ENCODE results near the gene DENND4C. TPM values are rescaled to one million over a fixed set of nuclear protein-coding genes. Genes with fewer than 3 reads are reported as not detected.

Gene DENND4C
- polyA plus RNA-seq, 1 of the 3 experiments (the other 2 are of a cell fraction), result 7.5 TPM

- no peak for DNase-seq
- no peaks in the 10 kb centered on the region for H3F3A ChIP-seq (replicated peaks; ENCODE audit: insufficient read depth)
- peaks cover 27% of the 10 kb centered on the region for H4K20me1 ChIP-seq (ENCODE audit: insufficient read depth)
- H3K9me3 ChIP-seq, result no peaks in the 10 kb centered on the region
- H3K4me3 ChIP-seq (ENCODE audit: low read depth in 2 of 2, low read length in 1 of 2), result no peak overlapping the region
- H3K4me1 ChIP-seq (ENCODE audit: control insufficient read depth in 1 of 2, insufficient read depth in 2 of 2, low read depth in 1 of 2, low read length in 1 of 2), result no peaks in the 10 kb centered on the region
- no peak overlapping the region for H2AFZ ChIP-seq (ENCODE audit: low read depth)
- H3K27ac ChIP-seq (ENCODE audit: low read depth in 2 of 2, low read length in 1 of 2), result no peak overlapping the region
- H3K9ac ChIP-seq, result no peak overlapping the region
- no peaks in the 10 kb centered on the region for H3K9me2 ChIP-seq
- peaks cover 80% of the 10 kb centered on the region for H3K79me2 ChIP-seq (ENCODE audit: insufficient read depth)
- TF ChIP-seq RCOR1 (IDR thresholded peaks at IDR 0.05; ENCODE audit: low read length) (no peak), RFX5 (IDR thresholded peaks at IDR 0.05; ENCODE audit: low read length) (no peak), FOSL2 (IDR thresholded peaks at IDR 0.05; ENCODE audit: borderline replicate concordance, low read depth) (no peak), TCF12 (IDR thresholded peaks at IDR 0.05) (no peak), FOXM1 (IDR thresholded peaks at IDR 0.05; ENCODE audit: low read depth) (no peak), EZH2phosphoT487 (IDR thresholded peaks at IDR 0.05; ENCODE audit: borderline replicate concordance, low read depth) (no peak), TEAD4 (IDR thresholded peaks at IDR 0.05; ENCODE audit: borderline replicate concordance, insufficient read depth) (no peak), USF1 (IDR thresholded peaks at IDR 0.05; ENCODE audit: borderline replicate concordance, low read depth) (no peak), EP300 (IDR thresholded peaks at IDR 0.05; ENCODE audit: borderline replicate concordance in 1 of 2, low read depth in 1 of 2, low read length in 1 of 2) (no peak), USF2 (IDR thresholded peaks at IDR 0.05; ENCODE audit: borderline replicate concordance, low read depth, low read length) (no peak), SIN3A (IDR thresholded peaks at IDR 0.05; ENCODE audit: borderline replicate concordance, low read depth, low read length) (no peak), NFIC (IDR thresholded peaks at IDR 0.05; ENCODE audit: borderline replicate concordance) (no peak), MEF2A (IDR thresholded peaks at IDR 0.05; ENCODE audit: borderline replicate concordance, low read depth) (no peak), NRF1 (IDR thresholded peaks at IDR 0.05; ENCODE audit: low read depth, low read length) (no peak), CTCF (IDR thresholded peaks at IDR 0.05) (no peak), POLR2AphosphoS5 (IDR thresholded peaks at IDR 0.05; ENCODE audit: low read depth, low read length) (no peak), TAF1 (IDR thresholded peaks at IDR 0.05; ENCODE audit: borderline replicate concordance, low read depth, low read length) (no peak)
- TF ChIP-seq, protein P1, sequence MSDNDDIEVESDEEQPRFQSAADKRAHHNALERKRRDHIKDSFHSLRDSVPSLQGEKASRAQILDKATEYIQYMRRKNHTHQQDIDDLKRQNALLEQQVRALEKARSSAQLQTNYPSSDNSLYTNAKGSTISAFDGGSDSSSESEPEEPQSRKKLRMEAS (IDR thresholded peaks at IDR 0.05; ENCODE audit: low read depth), result no peak
- POLR2A ChIA-PET, result no interaction called here
- CTCF ChIA-PET, result no interaction called here
- peaks cover 0 to 7% of the 10 kb centered on the region in 2 experiments for H3K36me3 ChIP-seq (replicated peaks in 1 of 2; ENCODE audit: control insufficient read depth in 1 of 2, insufficient read depth in 2 of 2, low read length in 1 of 2)
- WGBS (ENCODE audit: low lambda C conversion rate), result 100% methylated on average over 1 of the region's 1 CpG
- H3K4me2 ChIP-seq, result no peak overlapping the region
- no peaks in the 10 kb centered on the region for H3K27me3 ChIP-seq (ENCODE audit: insufficient read depth)
Observed at GRCh38 chr9:19269582-19269981, 39.1 kb downstream of the DENND4C start.

Measured in SK-N-SH (cell line).